Caco-2 (cell line): ENCODE measurements around the gene FNDC7. TPM values are rescaled to one million over a fixed set of nuclear protein-coding genes. Genes with fewer than 3 reads are reported as not detected.
A peak's percentile ranks its signal among the peaks of the same experiment; 100 is the strongest.

Experiments used
- BruUV-seq: library from RNA; stranded (reverse); fragments of 400-500 nt; replicated peaks from 2 replicates; lab custom pipeline; 2021; lab: Mats Ljungman, UMichigan
- CTCF ChIA-PET: fragments of 300-600 bp; sonication (Branson Sonifier 250); formaldehyde crosslinking; loops from one replicate; lab custom pipeline; 2022; ENCODE audit warnings: antibody characterized with exemption; lab: Charles Lee
- POLR2A ChIA-PET: fragments of 300-600 bp; sonication (Branson Sonifier 250); formaldehyde crosslinking; loops from one replicate; lab custom pipeline; 2022; ENCODE audit warnings: antibody characterized with exemption; lab: Charles Lee
- DNase-seq, 2 experiments: peaks; one replicate each; pipeline versions ENCODE4 v3.0.0 to v3.0.0-alpha.2; 2020 to 2022
- H3K27me3 ChIP-seq: replicated peaks from 2 replicates; pipeline ENCODE4 v1.6.0; 2011; ENCODE audit warnings: low read length; ENCODE audit not compliant: control insufficient read depth, insufficient read depth
- H3K36me3 ChIP-seq: 2 replicates; pipeline ENCODE4 v1.5.1; 2011; ENCODE audit warnings: low read length; ENCODE audit not compliant: control insufficient read depth, insufficient read depth
- H3K4me1 ChIP-seq: fragments of 250-450 bp; sonication (Bioruptor Pico); 2 replicates; pipeline ENCODE4 v1.5.1; 2020; ENCODE audit warnings: mild to moderate bottlenecking
- H3K4me3 ChIP-seq: 2 replicates; pipeline ENCODE4 v1.5.1; 2011; ENCODE audit warnings: low read depth, mild to moderate bottlenecking, control low read depth, low read length
- H3K9me3 ChIP-seq: fragments of 250-450 bp; sonication (Bioruptor Pico); 2 replicates; pipeline ENCODE4 v1.5.1; 2020; ENCODE audit warnings: mild to moderate bottlenecking, moderate library complexity
- H3K27ac Mint-ChIP-seq: one replicate; pipeline ENCODE4 v1.8.0; 2022; ENCODE audit warnings: mixed read lengths; ENCODE audit not compliant: unreplicated experiment
- H3K27me3 Mint-ChIP-seq: one replicate; pipeline ENCODE4 v1.8.0; 2022; ENCODE audit warnings: mixed read lengths; ENCODE audit not compliant: insufficient read depth, unreplicated experiment
- H3K36me3 Mint-ChIP-seq: one replicate; pipeline ENCODE4 v1.8.0; 2022; ENCODE audit warnings: mild to moderate bottlenecking, mixed read lengths; ENCODE audit not compliant: insufficient read depth, unreplicated experiment
- H3K4me1 Mint-ChIP-seq: one replicate; pipeline ENCODE4 v1.8.0; 2022; ENCODE audit warnings: low read depth, mixed read lengths; ENCODE audit not compliant: unreplicated experiment
- H3K4me3 Mint-ChIP-seq: one replicate; pipeline ENCODE4 v1.8.0; 2022; ENCODE audit warnings: mild to moderate bottlenecking, moderate library complexity, mixed read lengths; ENCODE audit not compliant: unreplicated experiment
- H3K9me3 Mint-ChIP-seq: one replicate; pipeline ENCODE4 v1.8.0; 2022; ENCODE audit warnings: mixed read lengths; ENCODE audit not compliant: unreplicated experiment
- intact Hi-C: fragments of 100-400 bp; cut with micrococcal nuclease; formaldehyde crosslinking; loops from one replicate; pipeline ENCODE4 v1.10.0; 2022; ENCODE audit not compliant: unreplicated experiment
- total RNA-seq: library from RNA; stranded (reverse); gene quantifications from 2 replicates; pipeline ENCODE4 v1.2.3, GENCODE V29; 2022
- TF ChIP-seq, protein P1 (sequence below), 2 experiments: fragments of 200-600 bp in 1 of 2; IDR thresholded peaks; 1 replicate in 1 of 2; 2 replicates in 1 of 2; pipeline versions ENCODE4 v1.5.1 to v1.8.0; 2011 to 2022; ENCODE audit warnings: antibody characterized with exemption in 1 of 2, control low read depth in 1 of 2, inconsistent platforms in 1 of 2, low read depth in 1 of 2, low read length in 1 of 2, mild to moderate bottlenecking in 1 of 2, moderate library complexity in 1 of 2; ENCODE audit not compliant: insufficient read depth in 1 of 2, severe bottlenecking in 1 of 2, unreplicated experiment in 1 of 2

Gene FNDC7
- total RNA-seq, 1 experiment from 2014 or later = not detected

DNA sequence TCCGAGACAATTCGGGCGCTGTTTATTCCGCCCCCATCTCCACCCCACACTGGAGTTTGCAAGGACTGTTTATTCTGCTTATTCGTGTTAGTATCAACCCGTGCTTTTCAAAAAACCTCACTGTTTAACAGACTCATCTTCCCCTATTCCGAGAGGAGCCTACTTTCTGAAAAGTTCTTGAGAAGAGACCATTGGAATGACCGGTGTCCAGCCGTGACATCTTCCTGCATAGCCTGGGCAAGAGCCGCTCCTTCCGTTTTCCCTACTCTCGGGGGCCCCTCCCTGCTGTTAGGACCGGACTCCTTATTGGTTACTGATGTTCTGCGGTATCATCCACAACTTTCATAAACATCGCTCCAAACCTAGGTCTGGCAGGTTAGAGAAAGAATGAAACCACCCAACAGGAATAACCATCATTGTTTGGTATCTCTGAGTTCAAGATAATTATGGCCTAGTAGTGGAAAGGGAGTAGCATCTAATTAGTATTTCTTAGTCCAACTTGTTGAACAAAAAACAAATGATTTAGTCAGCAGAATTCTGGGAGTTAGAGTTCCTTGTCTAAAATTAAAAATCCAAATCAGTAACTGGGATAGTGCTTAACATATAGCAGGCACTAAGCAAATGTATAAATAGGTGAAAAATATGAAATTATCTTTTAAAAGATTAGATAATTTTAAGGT is 34.6 kb downstream of the FNDC7 start:
- H3K9me3 Mint-ChIP-seq = no peaks in the 10 kb centered on the region
- H3K36me3 Mint-ChIP-seq = peaks cover 12% of the 10 kb centered on the region
- no peaks in the 10 kb centered on the region for H3K27me3 Mint-ChIP-seq
- H3K4me1 Mint-ChIP-seq = peaks cover 9% of the 10 kb centered on the region
- TSS peak; percentile 78 for BruUV-seq
- intact Hi-C loops = loop anchor here (2.0 to 5.0 kb wide), 2 partner anchors 45 to 55 kb away; partner anchors contain the start of gene PRPF38B
- TF ChIP-seq, protein P1, sequence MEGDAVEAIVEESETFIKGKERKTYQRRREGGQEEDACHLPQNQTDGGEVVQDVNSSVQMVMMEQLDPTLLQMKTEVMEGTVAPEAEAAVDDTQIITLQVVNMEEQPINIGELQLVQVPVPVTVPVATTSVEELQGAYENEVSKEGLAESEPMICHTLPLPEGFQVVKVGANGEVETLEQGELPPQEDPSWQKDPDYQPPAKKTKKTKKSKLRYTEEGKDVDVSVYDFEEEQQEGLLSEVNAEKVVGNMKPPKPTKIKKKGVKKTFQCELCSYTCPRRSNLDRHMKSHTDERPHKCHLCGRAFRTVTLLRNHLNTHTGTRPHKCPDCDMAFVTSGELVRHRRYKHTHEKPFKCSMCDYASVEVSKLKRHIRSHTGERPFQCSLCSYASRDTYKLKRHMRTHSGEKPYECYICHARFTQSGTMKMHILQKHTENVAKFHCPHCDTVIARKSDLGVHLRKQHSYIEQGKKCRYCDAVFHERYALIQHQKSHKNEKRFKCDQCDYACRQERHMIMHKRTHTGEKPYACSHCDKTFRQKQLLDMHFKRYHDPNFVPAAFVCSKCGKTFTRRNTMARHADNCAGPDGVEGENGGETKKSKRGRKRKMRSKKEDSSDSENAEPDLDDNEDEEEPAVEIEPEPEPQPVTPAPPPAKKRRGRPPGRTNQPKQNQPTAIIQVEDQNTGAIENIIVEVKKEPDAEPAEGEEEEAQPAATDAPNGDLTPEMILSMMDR (IDR thresholded peaks at IDR 0.05; ENCODE audit: insufficient read depth in 1 of 2, low read depth in 1 of 2, low read length in 1 of 2, severe bottlenecking in 1 of 2, unreplicated experiment in 1 of 2) = no peak
- ChIA-PET CTCF (no interaction called here), POLR2A (no interaction called here)
- DNase-seq = peak; percentile 70 to 79
- no peaks in the 10 kb centered on the region for H3K9me3 ChIP-seq
- H3K27ac Mint-ChIP-seq = peak overlapping the region; percentile 100
- no peaks in the 10 kb centered on the region for H3K36me3 ChIP-seq
- no peaks in the 10 kb centered on the region for H3K27me3 ChIP-seq
- H3K4me1 ChIP-seq = no peaks in the 10 kb centered on the region
- H3K4me3 ChIP-seq = peak overlapping the region; percentile 65
- peak overlapping the region; percentile 100 for H3K4me3 Mint-ChIP-seq

DNA sequence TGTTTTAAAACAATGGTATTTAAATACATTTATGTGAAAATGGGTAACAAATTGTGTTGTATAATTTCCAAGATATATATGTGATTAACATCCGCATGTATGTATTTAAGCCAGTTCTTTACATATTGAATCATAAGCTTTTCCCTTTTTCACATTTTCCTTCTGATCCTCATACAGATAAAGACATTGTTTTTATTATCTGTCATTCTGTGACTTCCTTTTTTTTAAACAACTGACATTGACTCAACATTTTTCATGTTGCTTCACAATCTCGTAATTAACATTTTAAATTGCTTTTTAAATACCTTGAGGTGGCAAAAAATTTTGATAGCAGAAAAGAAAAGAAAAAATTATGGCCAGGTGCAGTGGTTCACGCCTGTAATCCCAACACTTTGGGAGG is 35.2 kb downstream of the FNDC7 start:
- H3K27me3 ChIP-seq = no peaks in the 10 kb centered on the region
- H3K9me3 Mint-ChIP-seq = no peaks in the 10 kb centered on the region
- H3K36me3 ChIP-seq = no peaks in the 10 kb centered on the region
- H3K4me1 Mint-ChIP-seq = peaks cover 9% of the 10 kb centered on the region
- no TSS peak for BruUV-seq
- no peaks in the 10 kb centered on the region for H3K9me3 ChIP-seq
- DNase-seq = no peak
- H3K36me3 Mint-ChIP-seq = peaks cover 12% of the 10 kb centered on the region
- intact Hi-C loops = loop anchor here (2.0 to 5.0 kb wide), 2 partner anchors 45 to 56 kb away; partner anchors contain the start of gene PRPF38B
- H3K27ac Mint-ChIP-seq = no peak overlapping the region
- H3K4me3 ChIP-seq = no peak overlapping the region; the same call in 1 of the 2 replicates
- H3K4me1 ChIP-seq = no peaks in the 10 kb centered on the region
- CTCF ChIA-PET = no interaction called here
- TF ChIP-seq, protein P1 (IDR thresholded peaks at IDR 0.05; ENCODE audit: insufficient read depth in 1 of 2, low read depth in 1 of 2, low read length in 1 of 2, severe bottlenecking in 1 of 2, unreplicated experiment in 1 of 2) = no peak
- POLR2A ChIA-PET = no interaction called here
- no peaks in the 10 kb centered on the region for H3K27me3 Mint-ChIP-seq
- H3K4me3 Mint-ChIP-seq = peak overlapping the region; percentile 100

DNA sequence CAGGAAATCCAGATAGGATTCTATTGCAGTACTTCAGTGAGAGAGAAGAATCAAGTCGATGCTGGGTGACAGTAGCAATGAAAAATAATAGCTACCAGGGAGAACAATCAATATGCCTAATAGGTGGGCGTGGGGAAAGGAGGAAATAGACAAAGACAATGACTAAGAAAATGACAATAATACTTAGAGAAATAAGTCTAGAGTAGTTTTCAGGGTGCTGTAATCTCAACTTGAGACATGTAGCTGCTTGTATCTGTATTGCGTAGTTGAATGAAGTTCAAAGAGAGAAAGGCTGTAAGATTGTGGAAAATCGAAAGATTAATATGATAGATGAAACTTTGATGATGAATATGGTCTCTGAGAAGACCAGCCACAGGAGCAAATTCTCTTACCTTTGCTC is 36.4 kb downstream of the FNDC7 start:
- H3K27me3 Mint-ChIP-seq = no peaks in the 10 kb centered on the region
- no peak for DNase-seq
- no peak overlapping the region for H3K4me3 ChIP-seq
- H3K36me3 ChIP-seq = no peaks in the 10 kb centered on the region
- peaks cover 12% of the 10 kb centered on the region for H3K36me3 Mint-ChIP-seq
- H3K9me3 Mint-ChIP-seq = no peaks in the 10 kb centered on the region
- intact Hi-C loops = loop anchor here (5.0 kb wide), 1 partner anchor 57 kb away; the partner anchor contains the start of gene PRPF38B
- H3K27me3 ChIP-seq = no peaks in the 10 kb centered on the region
- H3K4me3 Mint-ChIP-seq = no peak overlapping the region
- CTCF ChIA-PET = no interaction called here
- H3K27ac Mint-ChIP-seq = no peak overlapping the region
- H3K9me3 ChIP-seq = no peaks in the 10 kb centered on the region
- POLR2A ChIA-PET = no interaction called here
- TF ChIP-seq, protein P1 (IDR thresholded peaks at IDR 0.05; ENCODE audit: insufficient read depth in 1 of 2, low read depth in 1 of 2, low read length in 1 of 2, severe bottlenecking in 1 of 2, unreplicated experiment in 1 of 2) = no peak
- no peaks in the 10 kb centered on the region for H3K4me1 ChIP-seq
- peaks cover 9% of the 10 kb centered on the region for H3K4me1 Mint-ChIP-seq
- BruUV-seq = no TSS peak
